DOHH2 (cell line): ENCODE data around the gene LSAMP.

ENCODE experiments used
- CTCF ChIP-seq: fragments of 200-600 bp; sonication (generic); IDR thresholded peaks from one replicate; pipeline ENCODE4 v1.5.1; 2014; ENCODE audit warnings: antibody characterized with exemption, mild to moderate bottlenecking, low read depth, low read length; ENCODE audit not compliant: poor library complexity, severe bottlenecking
- EZH2phosphoT487 ChIP-seq: fragments of 200-600 bp; sonication (generic); IDR thresholded peaks from 2 replicates; pipeline ENCODE4 v1.6.1; 2017; ENCODE audit warnings: borderline replicate concordance, mild to moderate bottlenecking, antibody characterized with exemption, low read length, moderate library complexity, mixed read lengths

GRCh38 chr3:116265320-116265695 lies 180.0 kb downstream of the LSAMP start:
- no peak for TF ChIP-seq CTCF
- no peak for TF ChIP-seq EZH2phosphoT487
